ENCODE measurements around the gene TMEM255B.

Gene TMEM255B

DNA sequence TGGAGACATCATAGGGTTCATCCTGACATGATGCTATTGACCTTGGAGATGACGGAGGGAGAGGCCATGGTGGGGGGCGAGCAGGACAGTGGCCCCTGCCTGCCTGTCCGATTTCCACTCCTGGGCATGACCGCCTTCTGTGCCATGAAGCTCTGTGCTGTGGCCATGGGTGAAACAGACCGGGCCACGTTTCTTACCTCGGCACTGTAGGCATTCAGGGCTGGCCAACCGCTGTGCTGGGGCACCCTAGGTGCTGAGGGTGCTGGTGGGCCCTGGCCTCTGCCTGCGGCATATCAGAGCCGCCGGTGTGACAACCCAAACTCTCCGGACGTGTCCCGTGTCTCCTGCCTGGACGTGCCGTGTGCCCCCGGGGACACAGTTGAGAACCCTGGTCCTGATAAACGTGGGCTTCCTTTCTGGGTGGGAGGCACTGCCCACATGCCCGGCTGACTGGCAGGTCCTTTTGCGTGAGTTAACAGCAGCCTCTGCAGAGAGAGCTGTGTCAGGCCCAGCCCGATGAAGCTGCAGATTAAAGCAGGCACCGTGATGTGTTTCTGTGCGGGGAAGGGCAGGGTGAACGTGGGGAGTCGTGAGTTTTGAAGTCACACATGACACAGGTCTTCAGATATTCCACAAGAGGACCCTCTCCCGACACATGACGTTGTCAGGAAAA, 46.5 kb downstream of the TMEM255B start:
- H3K36me3 ChIP-seq (ENCODE audit: insufficient read depth, low read length) = no peaks in the 10 kb centered on the region

GRCh38 chr13:113806104-113806471, 47.1 kb downstream of the TMEM255B start:
- H3K9ac ChIP-seq (ENCODE audit: low read depth, low read length, poor library complexity, severe bottlenecking) = no peak overlapping the region
- no peaks in the 10 kb centered on the region for H3K27me3 ChIP-seq (ENCODE audit: insufficient read depth, low read length, poor library complexity, severe bottlenecking)
- H3K79me2 ChIP-seq (ENCODE audit: insufficient read depth, low read length) = no peaks in the 10 kb centered on the region

More for the DNA sequence above, 46.5 kb downstream of the TMEM255B start:
- Histone ChIP-seq H3K4me2 (ENCODE audit: low read depth, low read length, poor library complexity, severe bottlenecking) (no peak overlapping the region), H3F3A (ENCODE audit: low read depth) (no peaks in the 10 kb centered on the region), H3K4me3 (ENCODE audit: low read length, poor library complexity, severe bottlenecking) (no peak overlapping the region), H3K27me3 (ENCODE audit: insufficient read depth, low read length, poor library complexity, severe bottlenecking) (no peaks in the 10 kb centered on the region), H4K20me1 (ENCODE audit: insufficient read depth, low read length, poor library complexity, severe bottlenecking) (no peaks in the 10 kb centered on the region), H3K79me2 (ENCODE audit: insufficient read depth, low read length) (no peaks in the 10 kb centered on the region), H3K9me2 (replicated peaks; ENCODE audit: low read depth, low read length) (no peaks in the 10 kb centered on the region), H3K9ac (ENCODE audit: low read depth, low read length, poor library complexity, severe bottlenecking) (no peak overlapping the region), H2AFZ (ENCODE audit: low read length) (no peak overlapping the region), H3K9me3 (ENCODE audit: insufficient read depth, low read depth, low read length) (peaks cover 16% of the 10 kb centered on the region; the same call in 1 of the 2 replicates), H3K4me1 (ENCODE audit: insufficient read depth, low read length, poor library complexity, severe bottlenecking) (no peaks in the 10 kb centered on the region)
- TF ChIP-seq CTCF (conservative IDR thresholded peaks at IDR 0.05; ENCODE audit: low read length) (no peak), EZH2phosphoT487 (IDR thresholded peaks at IDR 0.05; ENCODE audit: borderline replicate concordance) (no peak)

DNA sequence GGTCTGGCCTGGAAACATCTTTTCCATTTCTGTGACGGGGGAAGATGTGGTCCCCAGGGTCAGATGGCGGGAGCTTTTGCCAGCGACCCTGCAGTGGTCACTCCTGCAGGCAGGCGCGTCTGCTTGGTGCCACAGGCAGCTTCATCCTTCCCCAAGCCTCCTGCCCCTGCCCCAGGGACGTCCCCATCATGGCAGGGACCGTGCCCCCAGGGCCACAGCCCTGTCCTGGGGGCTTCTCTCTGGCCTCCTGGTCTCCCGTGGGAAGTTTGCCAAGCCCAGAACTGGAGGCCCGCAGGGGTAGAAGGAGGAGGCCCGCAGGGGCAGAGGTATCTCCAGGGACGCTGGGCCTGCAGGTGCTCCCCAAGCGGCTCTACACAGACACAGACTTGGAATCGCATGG, 47.5 kb downstream of the TMEM255B start:
- Histone ChIP-seq H3K9me3 (ENCODE audit: insufficient read depth, low read depth, low read length) (peaks cover 16% of the 10 kb centered on the region; the same call in 1 of the 2 replicates), H3K4me1 (ENCODE audit: insufficient read depth, low read length, poor library complexity, severe bottlenecking) (no peaks in the 10 kb centered on the region), H4K20me1 (ENCODE audit: insufficient read depth, low read length, poor library complexity, severe bottlenecking) (no peaks in the 10 kb centered on the region), H3K36me3 (ENCODE audit: insufficient read depth, low read length) (no peaks in the 10 kb centered on the region), H3K9me2 (replicated peaks; ENCODE audit: low read depth, low read length) (no peaks in the 10 kb centered on the region), H3K4me3 (ENCODE audit: low read length, poor library complexity, severe bottlenecking) (no peak overlapping the region), H3K9ac (ENCODE audit: low read depth, low read length, poor library complexity, severe bottlenecking) (no peak overlapping the region), H2AFZ (ENCODE audit: low read length) (no peak overlapping the region), H3K4me2 (ENCODE audit: low read depth, low read length, poor library complexity, severe bottlenecking) (no peak overlapping the region), H3F3A (ENCODE audit: low read depth) (no peaks in the 10 kb centered on the region), H3K79me2 (ENCODE audit: insufficient read depth, low read length) (no peaks in the 10 kb centered on the region), H3K27me3 (ENCODE audit: insufficient read depth, low read length, poor library complexity, severe bottlenecking) (no peaks in the 10 kb centered on the region)
- TF ChIP-seq CTCF (conservative IDR thresholded peaks at IDR 0.05; ENCODE audit: low read length) (no peak), EZH2phosphoT487 (IDR thresholded peaks at IDR 0.05; ENCODE audit: borderline replicate concordance) (no peak)

More at GRCh38 chr13:113806104-113806471, 47.1 kb downstream of the TMEM255B start:
- no peaks in the 10 kb centered on the region for H3K36me3 ChIP-seq (ENCODE audit: insufficient read depth, low read length)
- TF ChIP-seq EZH2phosphoT487 (IDR thresholded peaks at IDR 0.05; ENCODE audit: borderline replicate concordance) (no peak), CTCF (conservative IDR thresholded peaks at IDR 0.05; ENCODE audit: low read length) (no peak)
- H2AFZ ChIP-seq (ENCODE audit: low read length) = no peak overlapping the region
- no peaks in the 10 kb centered on the region for H4K20me1 ChIP-seq (ENCODE audit: insufficient read depth, low read length, poor library complexity, severe bottlenecking)
- H3K9me2 ChIP-seq (replicated peaks; ENCODE audit: low read depth, low read length) = no peaks in the 10 kb centered on the region
- no peaks in the 10 kb centered on the region for H3K4me1 ChIP-seq (ENCODE audit: insufficient read depth, low read length, poor library complexity, severe bottlenecking)
- H3F3A ChIP-seq (ENCODE audit: low read depth) = no peaks in the 10 kb centered on the region
- H3K4me3 ChIP-seq (ENCODE audit: low read length, poor library complexity, severe bottlenecking) = no peak overlapping the region
- no peak overlapping the region for H3K4me2 ChIP-seq (ENCODE audit: low read depth, low read length, poor library complexity, severe bottlenecking)
- H3K9me3 ChIP-seq (ENCODE audit: insufficient read depth, low read depth, low read length) = peaks cover 16% of the 10 kb centered on the region; the same call in 1 of the 2 replicates
